Neural progenitor cell (in vitro differentiated cells): ENCODE measurements around the gene TMSB10. TPM values are rescaled to one million over a fixed set of nuclear protein-coding genes. Genes with fewer than 3 reads are reported as not detected.

Experiments
- DNase-seq: peaks from one replicate; pipeline ENCODE4 v3.0.0-alpha.2; 2016; ENCODE audit warnings: low spot score
- H2AFZ ChIP-seq: fragments of 200-600 bp; sonication (generic); replicated peaks from 2 replicates; pipeline ENCODE4 v1.6.1; 2016; ENCODE audit warnings: antibody characterized with exemption
- H3F3A ChIP-seq: fragments of 200-600 bp; sonication (generic); 2 replicates; pipeline ENCODE4 v1.6.1; 2016; ENCODE audit warnings: antibody characterized with exemption, low read depth
- H3K27ac ChIP-seq: fragments of 200-600 bp; sonication (generic); 2 replicates; pipeline ENCODE4 v1.5.1; 2016; ENCODE audit warnings: mild to moderate bottlenecking
- H3K27me3 ChIP-seq: fragments of 200-600 bp; sonication (generic); 2 replicates; pipeline ENCODE4 v1.6.1; 2016; ENCODE audit warnings: mild to moderate bottlenecking, moderate library complexity
- H3K36me3 ChIP-seq: fragments of 200-600 bp; sonication (generic); 2 replicates; pipeline ENCODE4 v1.5.1; 2016
- H3K4me1 ChIP-seq: fragments of 200-600 bp; sonication (generic); 2 replicates; pipeline ENCODE4 v1.6.1; 2016; ENCODE audit warnings: mixed run types
- H3K4me2 ChIP-seq: fragments of 200-600 bp; sonication (generic); 2 replicates; pipeline ENCODE4 v1.6.1; 2016
- H3K4me3 ChIP-seq: fragments of 200-600 bp; sonication (generic); 2 replicates; pipeline ENCODE4 v1.5.1; 2016
- H3K79me2 ChIP-seq: fragments of 200-600 bp; sonication (generic); 2 replicates; pipeline ENCODE4 v1.6.1; 2016; ENCODE audit warnings: low read depth
- H3K9ac ChIP-seq: fragments of 200-600 bp; sonication (generic); 2 replicates; pipeline ENCODE4 v1.6.1; 2016
- H3K9me3 ChIP-seq: fragments of 200-600 bp; sonication (generic); 2 replicates; pipeline ENCODE4 v1.5.1; 2016; ENCODE audit warnings: low read depth
- H4K20me1 ChIP-seq: fragments of 200-600 bp; sonication (generic); 2 replicates; pipeline ENCODE4 v1.6.1; 2016; ENCODE audit warnings: low read depth
- H3K27ac Mint-ChIP-seq: 3 replicates; pipeline ENCODE4 v1.8.0; 2021; ENCODE audit warnings: mixed read lengths
- H3K27me3 Mint-ChIP-seq: 2 replicates; pipeline ENCODE4 v1.8.0; 2022; ENCODE audit warnings: low read depth, mild to moderate bottlenecking, inconsistent platforms, moderate library complexity, mixed read lengths; ENCODE audit not compliant: insufficient read depth
- H3K36me3 Mint-ChIP-seq: 3 replicates; pipeline ENCODE4 v1.8.0; 2021; ENCODE audit warnings: mixed read lengths
- H3K4me1 Mint-ChIP-seq: 3 replicates; pipeline ENCODE4 v1.8.0; 2021; ENCODE audit warnings: mixed read lengths
- H3K4me3 Mint-ChIP-seq: 3 replicates; pipeline ENCODE4 v1.8.0; 2021; ENCODE audit warnings: mild to moderate bottlenecking, moderate library complexity, mixed read lengths
- H3K9me3 Mint-ChIP-seq: 3 replicates; pipeline ENCODE4 v1.8.0; 2020; ENCODE audit warnings: mixed read lengths
- CTCF ChIP-seq: fragments of 200-600 bp; sonication (generic); IDR thresholded peaks from 2 replicates; pipeline ENCODE4 v1.5.1; 2017; ENCODE audit warnings: antibody characterized with exemption, mild to moderate bottlenecking
- EZH2 ChIP-seq: fragments of 200-600 bp; sonication (generic); IDR thresholded peaks from 2 replicates; pipeline ENCODE4 v1.6.1; 2017; ENCODE audit warnings: antibody characterized with exemption, mild to moderate bottlenecking, moderate library complexity
- EZH2phosphoT487 ChIP-seq: fragments of 200-600 bp; sonication (generic); IDR thresholded peaks from 2 replicates; pipeline ENCODE4 v1.6.1; 2017; ENCODE audit warnings: antibody characterized with exemption
- total RNA-seq: library from RNA; depleted of rRNA; stranded (reverse); fragments of >200 nt; gene quantifications from 2 replicates; pipeline ENCODE4 v1.2.3, GENCODE V29; 2015; ENCODE audit warnings: low replicate concordance

The TMSB10 gene
- total RNA-seq, 1 donor from 2014 or later, result 2,248 TPM

DNA sequence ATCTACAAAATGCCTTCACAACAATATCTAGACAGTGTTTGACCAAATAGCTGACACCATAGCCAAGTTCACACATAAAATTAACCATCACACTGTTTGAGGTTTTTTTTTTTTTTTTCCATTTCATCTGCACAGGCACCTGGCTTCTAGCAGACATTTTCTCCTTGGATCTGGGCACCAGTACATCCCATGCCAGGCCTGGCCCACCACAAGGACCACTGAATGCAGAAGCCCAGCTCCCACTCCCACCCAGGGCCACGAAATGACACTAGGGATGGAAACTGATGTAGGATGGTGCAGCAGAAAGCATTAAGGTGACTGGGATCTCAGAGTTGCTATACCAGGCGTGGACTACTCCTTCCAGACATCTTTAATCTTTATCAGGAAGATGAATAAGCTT lies 13.0 kb downstream of the TMSB10 start:
- peaks cover 2% of the 10 kb centered on the region for H3K27me3 Mint-ChIP-seq

DNA sequence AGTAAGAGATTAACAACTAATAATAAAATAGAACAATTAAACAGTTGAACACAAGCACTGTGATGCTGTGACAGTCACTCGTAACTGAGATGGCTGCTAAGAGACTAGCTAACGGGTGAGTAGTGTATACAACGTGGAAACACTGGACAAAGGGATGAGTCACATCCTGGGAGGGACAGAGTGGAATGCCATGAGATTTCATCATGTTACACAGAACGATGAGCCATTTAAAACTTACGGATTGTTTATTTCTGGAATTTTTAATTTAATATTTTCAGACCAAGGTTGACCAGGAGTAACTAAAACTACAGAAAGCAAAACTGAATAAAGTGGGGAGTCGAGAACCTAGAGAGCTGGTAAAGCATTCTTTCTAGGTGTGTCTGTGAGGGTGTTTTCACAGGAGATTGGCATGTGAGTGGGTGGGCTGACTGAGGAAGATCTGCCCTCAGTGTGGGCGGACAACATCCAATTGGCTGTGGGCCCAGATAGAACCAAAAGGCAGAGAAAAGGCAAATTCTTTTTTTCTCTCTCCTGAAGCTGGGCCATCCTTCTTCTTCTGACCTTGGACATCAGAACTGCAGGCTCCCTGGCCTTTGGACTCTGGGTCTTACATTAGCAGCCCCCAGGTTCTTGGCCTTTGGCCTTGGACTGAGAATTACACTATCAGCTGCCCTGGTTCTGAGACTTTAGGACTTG lies 14.6 kb downstream of the TMSB10 start:
- Mint-ChIP-seq H3K27me3 (peaks cover 6% of the 10 kb centered on the region), H3K27ac (no peak overlapping the region), H3K36me3 (no peaks in the 10 kb centered on the region), H3K4me3 (no peak overlapping the region), H3K4me1 (peaks cover 21% of the 10 kb centered on the region), H3K9me3 (no peaks in the 10 kb centered on the region)
- no peak for DNase-seq
- Histone ChIP-seq H3K4me3 (no peak overlapping the region), H3K4me1 (no peaks in the 10 kb centered on the region), H3K27ac (no peak overlapping the region), H4K20me1 (no peaks in the 10 kb centered on the region), H3K9me3 (no peaks in the 10 kb centered on the region), H3K36me3 (no peaks in the 10 kb centered on the region), H3K27me3 (no peaks in the 10 kb centered on the region), H3K79me2 (no peaks in the 10 kb centered on the region), H3F3A (peaks cover 11% of the 10 kb centered on the region), H3K4me2 (no peak overlapping the region), H3K9ac (no peak overlapping the region), H2AFZ (no peak overlapping the region)
- TF ChIP-seq EZH2phosphoT487, result no peak
- TF ChIP-seq CTCF, result no peak
- TF ChIP-seq EZH2, result no peak

More for the DNA sequence above, 13.0 kb downstream of the TMSB10 start:
- no peak overlapping the region for H3K4me3 ChIP-seq
- H3K36me3 ChIP-seq, result no peaks in the 10 kb centered on the region
- TF ChIP-seq EZH2 (no peak), CTCF (no peak), EZH2phosphoT487 (no peak)
- no peak overlapping the region for H3K4me3 Mint-ChIP-seq
- no peaks in the 10 kb centered on the region for H3K36me3 Mint-ChIP-seq
- H3K9me3 Mint-ChIP-seq, result no peaks in the 10 kb centered on the region
- H3K4me2 ChIP-seq, result no peak overlapping the region
- no peaks in the 10 kb centered on the region for H3K9me3 ChIP-seq
- no peaks in the 10 kb centered on the region for H3K4me1 ChIP-seq
- H3K4me1 Mint-ChIP-seq, result peaks cover 13% of the 10 kb centered on the region
- H3K27me3 ChIP-seq, result no peaks in the 10 kb centered on the region
- H3F3A ChIP-seq, result no peaks in the 10 kb centered on the region
- no peak for DNase-seq
- H3K9ac ChIP-seq, result no peak overlapping the region
- H3K27ac Mint-ChIP-seq, result no peak overlapping the region
- H4K20me1 ChIP-seq, result no peaks in the 10 kb centered on the region
- no peak overlapping the region for H2AFZ ChIP-seq
- H3K27ac ChIP-seq, result no peak overlapping the region
- H3K79me2 ChIP-seq, result no peaks in the 10 kb centered on the region

DNA sequence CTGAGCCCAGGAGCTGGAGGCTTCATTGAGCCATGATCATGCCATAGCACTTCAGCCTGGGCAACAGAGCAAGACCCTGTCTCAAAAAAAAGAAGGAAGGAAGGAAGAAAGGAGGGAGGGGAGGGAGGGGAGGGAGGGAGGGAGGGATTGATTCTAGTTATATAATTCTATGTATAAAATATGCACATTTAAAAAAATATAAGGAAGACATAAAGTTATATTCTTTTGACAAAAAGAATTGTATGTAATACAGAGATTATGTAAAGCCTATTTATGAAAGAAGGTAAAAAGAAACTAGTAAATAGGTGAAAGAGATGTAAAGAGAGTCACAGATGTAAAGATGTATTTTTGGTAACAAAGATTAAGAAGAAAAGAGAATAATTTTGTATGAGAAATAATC lies 17.6 kb downstream of the TMSB10 start:
- H3K4me2 ChIP-seq, result no peak overlapping the region
- no peaks in the 10 kb centered on the region for H4K20me1 ChIP-seq
- H3K4me3 Mint-ChIP-seq, result no peak overlapping the region
- no peak overlapping the region for H3K27ac ChIP-seq
- peaks cover 28% of the 10 kb centered on the region for H3K4me1 Mint-ChIP-seq
- no peaks in the 10 kb centered on the region for H3K9me3 Mint-ChIP-seq
- no peak overlapping the region for H3K27ac Mint-ChIP-seq
- no peaks in the 10 kb centered on the region for H3K4me1 ChIP-seq
- DNase-seq, result no peak
- no peaks in the 10 kb centered on the region for H3K79me2 ChIP-seq
- peaks cover 9% of the 10 kb centered on the region for H3K27me3 Mint-ChIP-seq
- H3F3A ChIP-seq, result peaks cover 27% of the 10 kb centered on the region
- H3K9me3 ChIP-seq, result no peaks in the 10 kb centered on the region
- TF ChIP-seq EZH2phosphoT487 (no peak), EZH2 (no peak), CTCF (no peak)
- no peaks in the 10 kb centered on the region for H3K36me3 ChIP-seq
- H2AFZ ChIP-seq, result no peak overlapping the region
- no peak overlapping the region for H3K9ac ChIP-seq
- no peaks in the 10 kb centered on the region for H3K36me3 Mint-ChIP-seq
- no peak overlapping the region for H3K4me3 ChIP-seq
- peaks cover 10% of the 10 kb centered on the region for H3K27me3 ChIP-seq
